Transverse colon (tissue), 4 donors: ENCODE measurements around the gene C1QTNF9B.

Source experiments
- POLR2A ChIP-seq: fragments of 450-650 bp; IDR thresholded peaks from one replicate; pipeline ENCODE4 v1.6.1; 2016; ENCODE audit warnings: antibody characterized with exemption, mild to moderate bottlenecking, moderate library complexity
- POLR2AphosphoS5 ChIP-seq, 3 donors: sonication (generic); formaldehyde crosslinking; IDR thresholded peaks; one replicate each; pipeline ENCODE4 v1.6.1; 2016; ENCODE audit warnings: antibody characterized with exemption in 3 of 3
- TF ChIP-seq, protein P1 (sequence below), 5 experiments: fragments of 200-600 bp in 3 of 5; fragments of 450-650 bp in 2 of 5; sonication (generic) in 3 of 5; IDR thresholded peaks; 1 replicate in 2 of 5; 2 replicates in 3 of 5; pipeline ENCODE4 v1.5.1; 2016 to 2017; ENCODE audit warnings: antibody characterized with exemption in 5 of 5, inconsistent platforms in 3 of 5, mild to moderate bottlenecking in 2 of 5, moderate library complexity in 1 of 5

DNA sequence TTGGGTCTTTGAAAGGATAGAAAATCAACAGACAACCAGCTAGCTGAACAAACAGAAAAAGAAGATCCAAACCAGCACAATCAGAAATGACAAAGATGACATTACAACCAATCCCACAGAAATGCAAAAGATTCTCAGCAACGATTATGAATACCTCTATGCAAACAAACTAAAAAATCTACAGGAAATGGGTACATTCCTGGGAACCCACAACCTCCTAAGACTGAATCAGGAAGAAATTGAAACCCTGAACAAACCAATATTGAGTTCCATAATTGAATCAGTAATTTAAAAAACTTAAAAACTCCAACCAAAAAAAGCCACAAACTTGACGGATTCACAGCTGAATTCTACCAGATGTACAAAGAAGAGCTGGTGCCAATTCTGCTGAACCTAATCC, 20.9 kb upstream of the C1QTNF9B start:
- no peak for TF ChIP-seq POLR2A
- TF ChIP-seq, protein P1, sequence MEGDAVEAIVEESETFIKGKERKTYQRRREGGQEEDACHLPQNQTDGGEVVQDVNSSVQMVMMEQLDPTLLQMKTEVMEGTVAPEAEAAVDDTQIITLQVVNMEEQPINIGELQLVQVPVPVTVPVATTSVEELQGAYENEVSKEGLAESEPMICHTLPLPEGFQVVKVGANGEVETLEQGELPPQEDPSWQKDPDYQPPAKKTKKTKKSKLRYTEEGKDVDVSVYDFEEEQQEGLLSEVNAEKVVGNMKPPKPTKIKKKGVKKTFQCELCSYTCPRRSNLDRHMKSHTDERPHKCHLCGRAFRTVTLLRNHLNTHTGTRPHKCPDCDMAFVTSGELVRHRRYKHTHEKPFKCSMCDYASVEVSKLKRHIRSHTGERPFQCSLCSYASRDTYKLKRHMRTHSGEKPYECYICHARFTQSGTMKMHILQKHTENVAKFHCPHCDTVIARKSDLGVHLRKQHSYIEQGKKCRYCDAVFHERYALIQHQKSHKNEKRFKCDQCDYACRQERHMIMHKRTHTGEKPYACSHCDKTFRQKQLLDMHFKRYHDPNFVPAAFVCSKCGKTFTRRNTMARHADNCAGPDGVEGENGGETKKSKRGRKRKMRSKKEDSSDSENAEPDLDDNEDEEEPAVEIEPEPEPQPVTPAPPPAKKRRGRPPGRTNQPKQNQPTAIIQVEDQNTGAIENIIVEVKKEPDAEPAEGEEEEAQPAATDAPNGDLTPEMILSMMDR (IDR thresholded peaks at IDR 0.05), result no peak
- no peak for TF ChIP-seq POLR2AphosphoS5 (IDR thresholded peaks at IDR 0.05)
